ENCODE data around the gene IL24.

Gene IL24

GRCh38 chr1:206929524-206929923, 32.3 kb downstream of the IL24 start:
- no peak for DNase-seq

GRCh38 chr1:206930210-206930798, 33.1 kb downstream of the IL24 start:
- DNase-seq: peak; percentile 72

GRCh38 chr1:206931709-206932108, 34.5 kb downstream of the IL24 start:
- DNase-seq: no peak

DNA sequence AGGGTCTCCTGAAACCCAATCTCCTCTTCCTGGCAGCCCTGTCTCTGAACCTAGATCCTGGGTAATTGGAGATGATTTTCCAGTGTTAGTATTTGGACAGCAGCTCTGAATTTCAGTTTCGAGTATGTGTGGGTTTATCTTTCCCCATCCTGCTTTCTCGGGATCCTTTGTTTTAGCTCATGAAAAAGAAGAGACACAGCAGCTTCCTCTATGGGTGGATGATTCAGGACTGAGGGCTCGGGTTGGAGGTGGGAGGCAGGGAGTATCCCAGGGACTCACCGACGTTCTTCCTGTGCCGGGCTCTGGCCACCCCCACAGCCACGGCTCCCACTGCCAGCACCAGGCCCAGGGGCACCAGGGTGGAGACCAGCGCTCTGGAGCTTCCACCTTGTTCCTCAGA, 34.9 kb downstream of the IL24 start:
- DNase-seq: no peak

DNA sequence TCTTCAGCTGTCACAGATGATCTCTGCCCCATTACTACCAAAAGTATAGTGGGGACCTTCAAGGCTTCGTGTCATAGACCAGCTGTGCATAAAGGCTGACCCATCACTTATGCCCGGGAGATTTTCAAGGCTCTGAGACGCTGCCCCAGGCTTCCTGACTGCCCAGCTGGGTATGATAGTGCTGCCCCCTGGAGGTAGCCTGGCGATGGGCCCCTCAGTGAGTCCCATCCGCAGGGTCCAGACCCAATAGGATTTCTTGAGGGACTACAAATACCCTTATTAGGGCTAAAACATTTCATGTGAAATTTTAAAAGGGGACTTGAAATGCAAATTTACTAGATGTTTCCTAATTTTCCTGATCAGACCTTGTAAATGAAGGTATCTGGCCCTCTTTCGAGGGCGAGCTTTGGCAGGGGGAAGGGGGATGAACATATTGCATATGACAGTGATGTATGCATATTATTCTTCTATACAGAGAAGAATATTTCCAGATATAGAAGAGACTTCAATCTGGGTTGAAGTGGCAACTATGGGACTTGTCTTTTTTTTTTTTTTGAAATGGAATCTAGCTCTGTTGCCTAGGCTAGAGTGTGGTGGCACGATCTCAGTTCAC, 36.2 kb downstream of the IL24 start:
- peak; percentile 89 for DNase-seq

DNA sequence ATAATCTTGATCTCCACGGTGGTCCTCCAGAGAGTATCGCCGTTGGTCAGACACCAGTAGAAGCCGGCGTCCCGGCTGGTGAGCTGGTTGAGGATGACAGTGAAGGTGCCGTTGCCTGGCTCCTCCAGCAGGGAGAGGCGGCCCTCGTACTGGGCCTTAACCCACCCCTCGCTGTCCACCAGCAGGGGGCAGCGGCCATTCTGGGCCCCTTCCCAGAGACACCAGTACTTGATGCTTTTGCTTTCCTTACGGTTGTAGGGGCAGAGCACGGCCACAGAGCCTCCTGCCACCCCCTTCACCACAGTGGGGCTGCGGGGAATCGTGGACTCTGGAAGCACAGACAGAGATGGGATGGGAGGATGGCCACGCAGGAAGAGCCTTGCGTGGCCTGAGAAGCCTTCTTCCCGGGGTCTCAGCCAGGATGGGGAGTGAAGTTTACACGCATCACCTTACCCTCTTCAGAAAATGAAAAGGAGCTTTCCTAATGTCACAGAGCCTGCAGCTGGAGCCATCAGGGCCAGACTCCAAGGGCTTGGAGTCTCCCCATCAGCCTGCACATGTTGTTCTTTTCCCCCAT, 38.3 kb downstream of the IL24 start:
- peak; percentile 76 for DNase-seq

DNA sequence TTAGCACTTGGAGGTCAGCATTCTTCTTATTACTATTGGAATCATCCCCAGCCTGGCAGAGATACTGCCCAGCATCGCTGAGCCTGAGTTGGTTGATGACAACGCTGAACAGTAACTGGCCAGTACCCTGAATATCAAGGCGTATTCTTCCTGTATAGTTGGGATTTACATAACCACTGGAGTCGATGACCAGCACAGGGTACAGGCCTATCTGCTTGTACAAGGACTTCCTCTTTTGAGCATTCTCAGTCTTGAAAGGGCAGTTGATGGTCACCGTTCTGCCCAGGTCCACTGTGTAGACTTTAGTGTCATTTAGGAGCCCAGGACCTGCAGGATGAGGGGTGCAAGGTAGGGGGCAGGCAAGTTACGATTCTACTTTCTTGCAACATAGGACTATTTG, 40.2 kb downstream of the IL24 start:
- no peak for DNase-seq

GRCh38 chr1:206939131-206939530, 41.9 kb downstream of the IL24 start:
- no peak for DNase-seq

GRCh38 chr1:206939841-206940587, 42.8 kb downstream of the IL24 start:
- no peak for DNase-seq

- no peak for DNase-seq
These were observed 43.3 kb downstream of the IL24 start for GRCh38 chr1:206940588-206940936.

DNA sequence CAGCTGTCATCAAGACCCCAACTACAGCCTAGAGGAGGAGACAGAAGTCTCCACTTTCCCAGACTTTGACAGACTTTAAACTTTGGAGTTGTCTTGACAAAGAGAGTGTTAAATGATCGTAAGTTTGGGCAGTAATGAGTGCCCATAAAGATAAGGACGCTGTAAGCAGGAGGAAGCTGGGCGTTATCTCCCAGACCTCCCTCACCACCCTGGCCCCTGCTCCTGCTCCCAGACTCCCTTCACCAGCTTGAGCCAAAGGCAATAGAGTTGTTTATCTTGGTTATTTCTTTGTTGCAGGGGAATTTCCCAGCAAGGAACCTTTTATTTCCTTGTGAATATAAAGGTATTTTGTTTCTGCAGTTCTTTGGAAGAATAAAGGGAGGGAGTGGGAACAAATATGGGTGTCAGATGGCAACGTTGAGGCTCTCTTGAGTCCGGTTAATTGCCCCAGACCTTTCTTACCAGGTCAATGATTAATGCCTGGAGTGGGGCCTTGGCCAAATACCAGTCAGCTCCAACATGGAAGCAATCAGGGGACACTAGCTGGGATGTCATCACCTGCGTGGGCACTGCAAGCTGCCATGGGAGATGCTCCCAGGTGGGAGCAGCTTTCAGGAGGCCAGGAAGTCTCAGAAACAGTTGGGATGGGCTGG, 44.6 kb downstream of the IL24 start:
- no peak for DNase-seq

DNA sequence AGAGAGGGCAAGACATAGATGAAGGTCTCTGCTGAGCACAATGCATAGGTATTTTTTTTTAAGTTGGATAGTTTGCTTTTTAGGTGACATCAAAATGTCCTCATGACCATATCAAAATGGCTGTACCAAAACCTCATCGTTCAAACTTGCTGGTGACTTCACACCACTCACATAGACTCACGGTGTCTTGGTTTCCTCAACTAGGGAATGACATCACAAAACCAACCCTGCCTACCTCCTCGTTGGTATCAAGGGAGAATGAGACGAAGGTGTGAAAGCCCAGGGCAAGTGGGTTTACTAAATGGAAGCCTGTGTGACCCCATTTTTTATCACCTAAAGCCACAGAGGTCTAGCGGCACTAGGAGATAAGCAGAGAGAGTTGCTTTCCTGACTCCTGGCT, 47.5 kb downstream of the IL24 start:
- DNase-seq: no peak

GRCh38 chr1:206945779-206946178, 48.5 kb downstream of the IL24 start:
- no peak for DNase-seq

GRCh38 chr1:206946261-206946660, 49.0 kb downstream of the IL24 start, which contains the start of gene PIGR:
TSS of gene PIGR (minus strand) at chr1:206946466. CDS start at chr1:206940531, 5,935 bp downstream.
- DNase-seq: no peak

DNA sequence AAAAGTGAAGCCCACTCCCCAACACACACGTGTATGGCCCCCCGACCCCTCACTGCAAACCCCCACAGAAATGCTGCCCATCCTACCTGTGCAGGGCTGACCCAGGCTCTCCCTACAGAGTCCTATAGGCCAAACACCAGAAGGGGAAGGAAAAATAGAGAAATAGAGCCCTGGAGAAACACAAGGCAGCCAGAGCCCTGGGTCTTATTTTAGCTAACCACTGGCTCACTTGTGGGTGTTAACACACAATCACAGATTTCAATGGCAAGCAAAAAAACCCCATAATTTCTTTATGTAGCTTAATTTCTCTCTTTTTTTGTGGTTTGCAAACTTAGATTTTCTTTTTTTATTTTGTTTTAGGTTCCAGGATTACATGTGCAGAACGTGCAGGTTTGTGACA, 50.0 kb downstream of the IL24 start:
- no peak for DNase-seq

GRCh38 chr1:206949208-206949607, 52.0 kb downstream of the IL24 start:
- DNase-seq: no peak

DNA sequence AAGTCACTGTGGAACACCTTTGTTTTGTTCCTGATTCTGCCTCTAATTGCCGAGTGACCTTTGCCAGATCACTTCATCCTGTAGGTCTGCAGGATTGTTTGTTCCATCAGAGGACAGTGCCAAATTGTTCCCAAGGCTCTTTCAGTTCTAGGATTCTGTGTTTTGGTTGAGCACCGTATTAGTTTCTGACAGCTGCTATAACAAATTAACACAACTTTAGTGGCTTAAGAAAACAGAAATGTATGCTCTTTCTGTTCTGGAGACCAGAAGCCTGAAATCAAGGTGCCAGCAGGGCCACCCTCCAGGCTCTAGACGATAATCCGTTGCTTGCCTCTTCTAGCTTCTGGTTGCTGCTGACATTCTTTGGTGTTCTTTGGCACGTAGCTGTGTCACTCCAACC, 52.4 kb downstream of the IL24 start:
- DNase-seq: no peak

DNA sequence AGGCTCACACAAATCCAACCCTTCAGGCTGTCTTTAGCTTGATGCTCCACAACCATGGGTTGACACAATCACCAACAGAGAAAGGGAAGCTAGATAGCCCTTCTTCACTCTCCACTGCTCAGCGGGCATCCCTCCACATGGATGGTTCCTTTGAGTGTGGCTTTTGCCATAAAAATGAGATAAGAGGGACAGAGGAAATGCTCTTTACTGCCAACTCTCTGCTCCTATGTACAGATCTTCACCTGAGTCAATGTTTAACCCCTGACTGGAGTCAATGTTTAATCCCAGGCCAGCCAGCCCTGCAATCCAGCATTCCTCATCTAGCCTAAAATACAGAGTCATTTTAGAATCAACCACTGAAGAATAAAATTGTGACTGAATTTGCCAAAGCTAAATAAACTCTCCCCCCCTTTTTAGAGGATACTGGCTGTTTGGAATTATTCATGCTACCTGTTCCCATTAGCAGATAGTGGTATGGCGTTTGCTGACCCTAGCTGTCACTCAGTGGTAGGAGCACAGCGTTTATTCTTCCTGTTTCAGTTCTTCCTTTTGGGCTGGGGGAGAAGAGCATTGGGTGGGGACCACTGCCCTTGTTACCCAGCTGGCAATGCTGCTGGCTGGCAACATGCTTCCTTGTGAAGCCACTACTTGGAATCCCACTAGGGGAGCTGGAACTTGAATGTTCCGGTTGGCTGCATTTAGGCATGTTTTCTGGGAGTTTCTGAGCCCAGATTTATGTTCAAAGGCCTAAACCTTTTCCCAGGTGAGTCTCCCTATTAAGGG, 54.3 kb downstream of the IL24 start:
- DNase-seq: no peak

- no peak for DNase-seq
These were observed 54.9 kb downstream of the IL24 start for GRCh38 chr1:206952171-206952570.

DNA sequence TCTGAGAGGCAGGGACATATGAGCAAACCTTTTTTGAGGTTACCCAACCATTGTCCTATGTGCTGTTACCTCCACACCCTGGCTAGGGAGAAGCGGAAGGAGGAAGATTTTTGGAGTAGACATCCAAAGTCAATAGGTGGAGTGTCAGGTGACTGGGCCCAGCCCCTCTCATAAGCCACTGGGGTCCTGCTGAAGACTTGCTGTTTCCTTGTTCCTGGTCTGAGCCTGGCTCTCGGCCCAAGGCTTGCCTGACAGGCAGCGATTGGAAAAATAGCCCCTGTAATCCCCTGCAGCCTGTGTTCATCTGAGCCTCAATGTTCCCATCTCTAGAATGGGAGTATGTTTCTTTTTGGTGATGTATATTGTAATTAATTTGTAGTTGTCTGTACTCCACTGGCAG, 55.9 kb downstream of the IL24 start:
- no peak for DNase-seq

DNA sequence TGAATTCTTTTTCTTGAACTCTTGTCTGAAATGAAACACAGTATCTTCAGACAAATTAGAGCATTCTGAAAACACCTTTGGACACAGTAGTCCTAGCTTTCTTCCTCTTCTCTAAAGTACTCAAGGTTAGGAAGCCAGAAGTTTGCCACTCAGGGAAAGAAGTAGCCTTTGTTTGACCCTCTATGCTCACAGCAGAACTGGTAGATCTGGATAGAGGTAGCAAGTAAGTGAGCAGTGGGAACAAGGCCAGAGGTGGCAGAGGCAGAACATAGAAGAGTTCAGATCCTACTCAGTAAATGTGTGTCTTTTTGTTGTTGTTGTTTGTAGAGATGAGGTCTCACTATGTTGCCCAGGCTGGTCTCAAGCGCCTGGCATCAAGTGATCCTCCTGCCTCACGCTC, 56.4 kb downstream of the IL24 start:
- DNase-seq: no peak

All from activated effector memory CD4-positive, alpha-beta T cell treated with anti-CD3 and anti-CD28 coated beads, Interleukin-2, amount 50 U/mL, for 16 hours (primary cell).